Adrenal gland (tissue), 5 donors: ENCODE results near the gene NAT14.

Experiments
- CTCF ChIP-seq, 6 experiments: fragments of 450-650 bp in 4 of 6; fragments of 200-600 bp in 2 of 6; sonication (generic) in 1 of 6; IDR thresholded peaks; 1 replicate in 5 of 6; 2 replicates in 1 of 6; pipeline versions ENCODE4 v1.5.1 to v1.8.0; 2016 to 2021; ENCODE audit warnings: antibody characterized with exemption in 6 of 6, mild to moderate bottlenecking in 2 of 6, moderate library complexity in 1 of 6
- POLR2A ChIP-seq, 2 donors: fragments of 450-650 bp; IDR thresholded peaks; one replicate each; pipeline ENCODE4 v1.6.1; 2017; ENCODE audit warnings: antibody characterized with exemption in 2 of 2, mild to moderate bottlenecking in 2 of 2, moderate library complexity in 1 of 2
- donor health status: DM: no; HTN: no; CAD: no.

- TF ChIP-seq CTCF (IDR thresholded peaks at IDR 0.05) (no peak), POLR2A (IDR thresholded peaks at IDR 0.05) (no peak)
Measured at GRCh38 chr19:55503157-55503501, 18.1 kb downstream of the NAT14 start.
